ENCODE data around the gene HMX3.

The HMX3 gene

DNA sequence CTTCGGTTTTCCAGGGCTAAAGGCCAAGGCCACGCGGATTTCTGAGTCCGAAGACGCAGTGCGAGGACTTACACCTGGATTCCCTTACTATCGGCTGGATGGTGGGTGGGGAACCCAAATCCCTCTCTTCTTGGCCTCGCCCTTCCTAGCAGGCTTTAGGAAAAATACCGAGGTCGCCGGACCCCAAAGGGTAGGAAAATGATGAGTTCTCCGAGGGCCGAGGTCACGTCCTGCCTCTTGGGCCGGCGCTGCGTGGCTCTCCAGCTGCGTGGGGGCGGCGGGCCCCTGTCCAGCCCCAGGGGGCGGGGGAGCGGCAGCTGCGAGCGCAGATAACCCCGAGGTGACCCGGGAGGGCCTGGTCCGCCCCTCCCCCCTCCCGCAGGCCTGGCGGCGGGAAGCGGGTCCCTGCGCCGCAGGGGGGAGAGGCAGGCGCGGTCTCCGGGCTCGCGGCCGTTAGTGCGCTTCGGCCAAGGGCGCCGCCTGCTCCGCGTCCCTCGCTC, 805 bp upstream of the HMX3 start:
- DNase-seq, result no peak

DNA sequence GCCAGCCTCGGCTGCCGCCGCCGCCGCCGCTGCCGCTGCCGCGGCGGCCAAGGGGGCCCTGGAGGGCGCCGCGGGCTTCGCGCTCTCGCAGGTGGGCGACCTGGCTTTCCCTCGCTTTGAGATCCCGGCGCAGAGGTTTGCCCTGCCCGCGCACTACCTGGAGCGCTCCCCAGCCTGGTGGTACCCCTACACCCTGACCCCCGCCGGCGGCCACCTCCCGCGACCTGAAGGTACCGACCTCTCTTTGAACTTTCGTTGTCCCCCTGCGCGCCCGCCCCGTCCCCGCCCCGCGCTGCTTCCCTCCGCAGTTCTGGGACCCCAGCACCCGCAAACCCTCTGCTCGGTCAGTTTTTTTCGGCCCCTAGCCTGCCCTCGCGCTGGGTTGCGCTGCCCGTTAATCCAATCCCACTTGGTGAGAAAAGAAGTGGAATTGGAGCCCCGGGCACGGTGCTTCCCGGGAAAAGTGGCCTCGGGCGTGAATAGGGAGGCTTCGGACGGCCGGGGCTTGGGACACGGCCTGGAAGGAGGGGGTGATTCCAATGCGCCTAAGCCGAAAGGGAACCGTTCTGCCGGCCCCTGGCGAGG, 543 bp downstream of the HMX3 start:
- DNase-seq, result no peak

DNA sequence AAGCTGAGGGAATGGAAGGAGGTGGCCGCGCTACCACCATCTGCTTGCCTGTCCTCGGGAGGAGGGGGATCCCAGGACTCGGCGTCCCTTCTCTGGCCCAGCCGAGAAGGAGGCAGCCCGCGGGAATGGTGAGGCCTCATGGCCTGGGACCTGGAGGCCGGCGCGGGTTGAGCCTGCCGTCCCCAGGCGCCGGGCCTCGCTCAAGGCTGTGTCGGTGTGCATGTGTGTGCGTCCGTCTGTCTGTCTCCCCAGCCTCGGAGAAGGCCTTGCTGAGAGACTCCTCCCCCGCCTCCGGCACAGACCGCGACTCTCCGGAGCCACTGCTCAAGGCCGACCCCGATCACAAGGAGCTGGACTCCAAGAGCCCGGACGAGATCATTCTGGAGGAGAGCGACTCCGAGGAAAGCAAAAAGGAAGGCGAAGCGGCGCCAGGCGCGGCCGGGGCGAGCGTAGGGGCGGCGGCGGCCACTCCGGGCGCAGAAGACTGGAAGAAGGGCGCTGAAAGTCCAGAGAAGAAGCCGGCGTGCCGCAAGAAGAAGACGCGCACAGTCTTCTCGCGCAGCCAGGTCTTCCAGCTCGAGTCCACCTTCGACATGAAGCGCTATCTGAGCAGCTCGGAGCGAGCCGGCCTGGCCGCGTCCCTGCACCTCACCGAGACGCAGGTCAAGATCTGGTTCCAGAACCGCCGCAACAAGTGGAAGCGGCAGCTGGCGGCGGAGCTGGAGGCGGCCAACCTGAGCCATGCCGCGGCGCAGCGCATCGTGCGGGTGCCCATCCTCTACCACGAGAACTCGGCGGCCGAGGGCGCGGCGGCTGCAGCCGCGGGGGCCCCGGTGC, 1.3 kb downstream of the HMX3 start:
- no peak for DNase-seq

DNA sequence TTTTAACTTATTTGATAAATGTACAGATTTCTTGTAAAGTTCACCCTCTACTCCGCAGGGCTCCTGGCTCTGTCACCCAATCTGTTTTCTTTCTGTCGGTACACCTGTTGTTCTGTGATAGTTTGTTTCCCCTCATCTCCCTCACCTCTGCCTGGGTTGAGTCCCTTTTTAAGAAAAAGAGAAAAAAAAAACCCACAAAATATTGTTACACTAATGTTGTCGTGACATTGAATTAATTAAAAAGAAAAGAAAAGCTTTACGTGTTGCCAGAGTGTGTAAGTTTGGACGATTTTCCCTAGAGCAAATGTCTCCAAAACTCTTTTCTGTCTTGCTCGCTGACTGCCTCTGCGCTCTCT, 3.4 kb downstream of the HMX3 start:
- no peak for DNase-seq

DNA sequence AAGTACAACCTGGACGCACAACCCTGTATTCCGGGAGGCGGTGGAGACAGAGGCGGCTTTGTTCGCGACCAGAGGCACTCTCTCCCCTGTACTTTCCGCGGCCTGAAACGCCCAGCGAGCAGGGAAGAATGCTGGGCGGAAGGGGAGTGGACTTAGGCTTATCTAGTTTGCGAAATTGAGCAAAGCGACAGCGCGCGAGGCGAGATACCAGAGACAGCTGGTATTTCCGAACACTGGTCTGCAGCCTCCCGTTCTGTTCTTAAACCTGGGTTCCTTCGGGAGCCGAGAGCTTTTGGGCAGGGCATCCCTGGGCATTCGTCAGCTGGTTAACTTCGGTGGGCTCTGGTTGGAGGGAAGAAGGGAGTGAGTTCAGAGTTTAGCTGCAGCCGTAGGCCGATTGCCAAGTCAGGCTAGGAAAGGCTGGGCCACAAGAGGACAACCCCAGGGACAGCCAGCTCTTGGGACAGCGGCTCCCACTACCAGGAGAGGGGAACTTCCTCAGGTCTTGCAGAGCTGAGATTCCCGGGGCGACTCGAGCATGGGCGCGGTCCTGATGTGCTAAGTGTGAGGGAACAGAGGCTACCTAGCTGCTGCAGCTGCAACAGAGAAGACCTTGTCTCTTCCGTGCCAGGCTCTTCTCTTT, 3.9 kb downstream of the HMX3 start:
- no peak for DNase-seq

DNA sequence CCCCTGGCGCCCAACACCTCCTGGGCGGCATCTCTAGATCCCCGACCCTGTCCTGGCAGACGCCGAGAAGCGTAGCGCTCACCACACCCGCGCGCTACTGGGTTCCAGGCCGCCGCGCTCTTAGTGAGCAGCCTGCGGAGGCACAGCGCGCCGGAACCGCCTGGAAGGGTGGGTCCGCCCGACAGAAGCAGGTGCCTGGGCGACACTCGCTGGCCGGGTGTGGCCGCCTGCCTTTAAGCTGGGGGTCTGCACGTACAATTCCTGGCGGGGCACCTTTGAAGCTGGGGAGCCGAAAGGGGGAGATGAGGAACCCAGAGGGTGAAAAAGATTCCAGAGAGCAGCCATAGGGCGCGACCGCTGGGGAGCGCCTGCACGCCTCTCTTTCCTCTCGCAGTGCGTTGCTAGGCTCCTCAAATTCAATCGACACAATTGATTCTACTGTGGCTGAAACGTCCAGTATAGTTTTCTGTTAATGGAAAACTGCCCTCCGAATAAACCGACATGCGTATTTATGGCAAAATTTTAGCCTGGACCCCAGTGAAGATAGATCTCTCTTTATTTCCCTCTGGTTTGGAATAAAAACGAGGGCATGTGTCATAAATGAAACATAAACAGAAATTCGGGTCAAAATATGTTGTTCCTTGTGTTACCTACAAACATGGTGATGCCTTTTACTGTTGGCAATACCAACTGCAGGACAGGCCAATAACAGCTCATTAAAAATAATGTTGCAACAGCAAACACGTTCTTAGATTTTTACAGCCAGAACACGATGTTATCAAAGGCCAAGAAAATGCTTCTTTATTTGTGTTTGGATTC, 4.6 kb downstream of the HMX3 start:
- DNase-seq, result no peak

DNA sequence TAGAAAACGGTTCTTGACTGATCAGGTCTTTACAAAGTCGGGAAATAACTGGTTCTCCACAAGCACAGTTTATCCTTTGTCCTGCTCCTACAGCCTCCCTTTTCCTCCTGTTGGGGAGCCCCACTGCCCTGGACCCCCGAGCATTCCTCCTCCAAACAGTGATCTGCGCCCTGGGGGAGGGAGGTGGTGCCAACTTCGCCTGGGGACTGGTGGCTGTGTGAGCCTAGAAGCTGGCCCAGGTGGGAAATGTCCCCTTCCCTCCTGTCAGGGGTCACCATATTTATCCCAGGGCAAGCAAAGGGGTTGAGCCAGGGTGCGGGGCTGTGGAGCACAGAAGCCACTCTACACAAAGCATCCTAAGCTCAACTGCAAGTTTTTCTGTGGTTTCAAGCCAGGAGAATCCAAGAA, 5.2 kb downstream of the HMX3 start:
- DNase-seq, result no peak

DNA sequence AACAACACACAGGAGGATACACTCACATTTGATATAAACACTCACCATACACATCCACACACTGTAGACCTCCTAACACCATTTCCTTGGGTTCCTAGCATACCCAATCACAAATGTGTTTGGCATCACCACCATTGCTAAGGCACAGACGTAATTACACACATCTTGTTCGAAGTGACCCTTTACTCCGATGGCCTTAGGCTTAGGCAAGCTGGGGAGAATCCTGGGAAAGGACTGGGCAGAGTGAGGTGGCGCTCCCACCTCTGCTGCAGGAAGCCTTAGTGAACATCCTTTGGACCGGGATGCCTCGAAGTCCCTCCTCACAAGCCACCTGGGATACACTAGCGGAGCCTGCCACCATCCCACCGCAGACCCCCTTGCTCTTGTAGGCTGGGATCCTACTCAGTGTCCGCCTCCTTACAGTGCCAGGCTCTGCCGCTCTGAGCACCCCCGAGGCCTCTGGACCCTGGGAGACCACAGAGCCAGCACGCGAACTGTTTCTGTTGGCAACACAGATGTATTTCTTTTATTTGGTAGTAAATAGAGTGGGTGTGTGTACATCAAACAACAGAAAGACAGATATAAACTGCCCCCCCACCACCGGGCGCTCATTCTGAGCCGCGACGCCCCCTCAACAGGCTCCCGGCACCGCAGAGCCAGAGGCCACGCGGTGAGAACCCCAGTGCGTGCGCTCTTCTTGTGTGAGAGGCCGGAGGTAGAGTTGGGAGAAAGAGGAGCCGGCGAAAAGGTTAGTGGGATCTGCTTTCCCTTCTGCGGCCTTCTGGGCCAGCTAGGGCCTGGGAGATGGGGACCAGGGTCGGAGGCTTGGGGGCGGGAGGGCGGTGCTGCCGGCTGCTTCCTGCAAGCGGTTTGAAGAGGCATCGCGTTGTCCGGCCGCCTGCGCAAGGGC, 6.3 kb downstream of the HMX3 start:
- no peak for DNase-seq

DNA sequence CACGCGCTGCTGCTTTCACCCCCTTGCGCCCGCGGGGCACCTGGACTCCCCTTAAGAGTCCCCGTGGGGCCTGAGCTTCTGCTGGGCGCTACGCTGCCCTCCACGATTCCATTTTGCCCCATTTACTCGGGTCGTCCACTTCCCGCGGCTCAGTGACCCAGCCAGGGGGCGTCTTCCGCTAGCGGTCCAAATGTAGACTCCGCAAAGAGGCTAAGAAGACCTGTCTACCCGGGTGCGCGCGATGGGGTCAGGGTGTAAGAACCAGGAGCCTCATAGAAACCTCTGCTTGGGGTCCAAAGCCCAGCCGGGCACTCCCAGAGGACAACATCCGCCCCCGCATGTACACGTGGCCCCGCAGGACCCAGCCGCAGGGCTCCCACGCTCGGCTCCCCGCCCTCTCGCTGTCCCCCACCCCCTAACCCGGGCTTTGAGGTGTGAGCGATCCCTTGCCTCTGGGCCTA, 7.0 kb downstream of the HMX3 start:
- no peak for DNase-seq

DNA sequence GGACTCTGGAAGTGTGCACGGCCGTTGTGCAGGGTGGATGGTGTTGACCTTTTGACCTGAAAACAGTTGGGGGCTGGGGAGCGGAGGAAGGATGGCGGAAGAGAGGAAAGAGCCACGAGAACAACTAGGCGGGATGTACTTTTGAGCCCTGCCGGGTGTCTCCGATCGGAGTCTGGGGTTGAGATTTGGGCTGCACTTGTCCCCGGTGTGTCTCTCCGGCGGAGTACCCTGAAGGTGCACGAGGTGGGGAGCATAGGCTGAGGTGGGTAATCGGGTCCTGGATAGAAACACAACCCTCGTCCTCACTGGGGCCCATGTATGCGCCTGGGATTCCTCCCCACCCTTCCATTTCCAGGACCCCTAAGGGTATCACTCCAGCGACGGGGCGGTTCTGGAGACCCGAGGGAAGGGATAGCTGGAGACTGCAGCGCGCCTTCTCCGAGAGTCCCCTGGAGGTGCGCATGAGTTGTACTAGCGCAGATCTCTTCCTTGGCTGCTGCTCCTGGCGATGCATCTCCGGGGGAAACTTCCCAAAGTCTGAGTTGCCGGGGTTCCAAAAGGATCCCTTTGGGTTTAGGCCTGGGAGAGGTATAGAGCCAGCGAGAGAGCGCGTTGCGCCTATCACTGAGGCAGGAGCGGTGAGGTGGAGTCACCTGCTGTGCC, 7.5 kb downstream of the HMX3 start:
- DNase-seq, result no peak

DNA sequence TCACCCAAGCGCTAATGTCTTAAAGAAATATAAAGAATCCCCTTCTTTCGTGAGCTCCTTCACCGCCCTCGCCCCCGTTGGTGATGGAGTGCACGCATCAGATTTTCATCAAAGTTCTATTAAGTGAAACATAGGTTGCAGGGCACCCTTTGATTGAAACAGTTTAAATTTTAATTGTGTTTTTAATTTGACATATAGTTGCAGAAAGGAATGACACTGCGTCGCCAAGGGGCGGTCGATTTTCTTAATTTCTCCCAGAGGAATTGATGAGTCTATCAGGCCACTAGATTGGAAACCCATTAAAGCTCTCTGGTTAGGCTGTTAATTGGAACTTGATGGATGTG, 8.0 kb downstream of the HMX3 start:
- no peak for DNase-seq

DNA sequence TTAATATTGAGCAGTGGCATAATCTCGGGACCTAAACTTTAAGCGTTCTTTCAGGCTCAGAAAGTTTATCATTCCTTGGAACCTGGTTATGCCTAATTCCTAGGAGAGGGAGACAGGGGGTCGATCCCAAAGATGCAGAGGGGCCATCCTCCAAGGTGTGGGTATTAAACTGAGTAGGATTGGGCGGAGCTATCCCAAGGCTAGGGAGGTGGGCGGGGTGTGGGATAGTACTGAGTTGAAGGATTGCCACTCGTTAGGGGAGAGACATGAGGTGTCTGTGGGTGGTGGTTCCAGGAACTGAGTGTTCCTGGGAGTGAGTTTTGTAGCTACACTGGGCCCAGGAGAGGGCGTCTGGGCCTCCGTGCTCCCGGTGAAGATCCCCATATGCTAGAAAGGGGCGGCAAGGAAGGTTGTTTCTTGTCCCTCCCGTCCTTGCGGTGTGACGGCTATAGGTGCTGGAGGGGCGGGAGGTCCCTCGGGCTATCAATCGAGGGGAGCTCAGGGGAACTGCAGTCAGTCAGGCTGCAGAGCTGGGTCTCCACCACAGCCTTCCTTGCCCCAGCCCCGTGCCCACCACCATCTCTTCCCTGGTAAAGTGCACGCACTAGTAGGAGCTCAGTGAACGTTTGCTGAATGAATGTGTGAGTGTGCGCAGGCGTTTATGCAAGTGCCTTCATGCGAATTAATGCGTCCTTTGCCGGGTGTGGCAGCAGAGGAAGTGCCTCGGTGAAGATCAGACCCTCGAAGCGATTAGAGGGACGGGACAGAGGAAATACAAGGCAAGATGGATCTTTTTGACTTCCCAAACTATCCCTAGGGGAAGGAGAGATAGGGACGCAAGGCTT, 9.1 kb downstream of the HMX3 start:
- DNase-seq, result no peak

DNA sequence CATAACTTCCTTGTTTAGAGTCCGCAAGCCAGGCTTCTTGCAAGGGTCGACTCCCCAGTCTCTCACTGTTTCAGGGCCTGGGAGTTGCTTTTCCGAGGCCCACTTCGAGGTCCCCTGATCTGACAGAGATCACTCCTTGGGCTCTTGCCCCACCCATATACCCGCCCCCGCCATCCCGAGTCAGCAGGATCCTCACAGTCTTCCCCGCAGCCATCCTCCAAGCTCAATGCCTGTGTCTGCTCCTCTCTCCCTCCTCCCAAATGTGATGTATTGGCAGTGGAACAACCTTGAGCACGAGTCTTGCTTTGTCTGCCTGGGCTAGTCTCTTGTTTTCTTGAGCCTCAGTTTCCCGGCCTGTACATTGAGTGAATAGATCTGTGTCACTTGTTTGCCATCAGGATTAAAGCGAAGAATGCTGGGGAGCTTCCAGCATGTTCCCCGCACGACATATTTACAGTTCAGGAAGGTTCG, 9.8 kb downstream of the HMX3 start:
- no peak for DNase-seq

DNA sequence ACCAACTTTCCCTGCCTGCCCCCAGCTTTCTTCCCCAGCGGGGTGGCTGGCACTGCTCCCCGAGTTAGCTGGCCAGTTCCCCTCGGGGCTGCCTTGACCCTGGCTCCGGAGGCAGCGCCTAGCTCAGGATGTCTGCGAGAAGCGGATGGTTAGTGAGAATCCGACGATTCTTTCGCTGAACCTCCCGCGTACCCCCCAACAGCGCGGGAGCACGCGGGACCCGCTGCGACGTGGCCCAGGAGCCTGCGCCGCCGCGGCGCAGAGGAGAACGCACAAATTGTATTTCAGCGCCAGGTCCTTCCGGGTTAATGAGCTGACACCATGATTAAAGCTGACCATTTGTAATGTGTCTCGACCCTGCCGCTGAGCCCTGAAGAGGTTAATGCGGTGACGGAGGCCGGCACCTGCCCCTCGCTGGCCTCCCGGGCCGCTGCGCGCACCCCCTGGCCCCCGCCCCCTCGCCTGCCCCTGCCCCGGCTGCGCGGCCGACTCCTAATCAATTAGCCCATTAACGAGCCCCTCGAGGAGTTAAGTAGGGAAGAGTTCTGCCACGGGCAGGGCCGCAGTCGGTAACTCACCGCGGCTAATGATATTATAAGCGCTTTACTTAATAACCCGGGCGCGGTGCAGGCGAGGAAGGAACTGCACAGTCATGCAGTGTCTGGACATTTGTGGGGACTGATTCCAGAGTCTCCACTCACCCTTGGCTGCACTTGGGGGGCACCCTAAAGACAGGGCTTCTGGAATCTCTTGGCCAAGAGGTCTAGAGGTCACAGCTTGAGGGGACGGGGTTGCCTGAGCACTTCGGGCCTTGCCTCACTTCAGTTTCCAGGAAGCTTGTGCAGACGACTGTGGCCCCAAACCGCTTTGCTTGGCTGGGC, 10.5 kb downstream of the HMX3 start:
- DNase-seq, result no peak

DNA sequence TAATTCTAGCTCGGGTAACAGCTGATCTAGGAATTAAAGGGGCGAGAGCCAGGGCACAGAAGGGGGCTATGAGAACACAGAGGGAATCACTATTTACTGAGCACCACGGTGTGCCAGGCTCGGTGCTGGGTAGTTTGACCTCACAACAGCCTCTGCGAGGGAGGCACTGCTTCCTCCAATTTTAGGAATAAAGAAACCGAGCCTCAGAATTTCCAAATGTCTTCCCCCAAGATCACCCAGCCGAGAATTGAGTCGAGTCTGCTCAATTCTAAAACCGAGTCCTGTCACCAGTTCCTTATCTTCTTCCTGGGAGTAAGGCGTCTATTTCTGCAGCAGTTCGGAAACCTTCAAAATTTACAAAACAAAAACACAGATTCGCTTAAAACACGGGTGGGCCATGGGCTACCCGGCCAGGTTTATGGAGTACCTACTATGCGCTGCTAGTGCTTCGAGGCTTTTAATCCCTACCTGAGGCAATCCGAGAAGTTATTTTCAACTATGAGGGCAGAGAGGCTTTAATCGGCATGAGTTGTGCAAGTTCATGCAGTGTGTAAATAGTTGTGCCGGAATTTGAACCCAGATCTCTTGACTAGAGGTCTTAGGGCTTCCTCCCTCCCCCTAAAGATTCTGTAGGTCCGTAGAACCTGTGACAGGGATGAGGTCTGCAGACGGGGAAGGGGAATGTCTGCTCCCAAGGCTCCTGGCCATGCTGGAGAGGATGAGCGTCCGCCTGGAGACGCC, 11.3 kb downstream of the HMX3 start:
- no peak for DNase-seq

DNA sequence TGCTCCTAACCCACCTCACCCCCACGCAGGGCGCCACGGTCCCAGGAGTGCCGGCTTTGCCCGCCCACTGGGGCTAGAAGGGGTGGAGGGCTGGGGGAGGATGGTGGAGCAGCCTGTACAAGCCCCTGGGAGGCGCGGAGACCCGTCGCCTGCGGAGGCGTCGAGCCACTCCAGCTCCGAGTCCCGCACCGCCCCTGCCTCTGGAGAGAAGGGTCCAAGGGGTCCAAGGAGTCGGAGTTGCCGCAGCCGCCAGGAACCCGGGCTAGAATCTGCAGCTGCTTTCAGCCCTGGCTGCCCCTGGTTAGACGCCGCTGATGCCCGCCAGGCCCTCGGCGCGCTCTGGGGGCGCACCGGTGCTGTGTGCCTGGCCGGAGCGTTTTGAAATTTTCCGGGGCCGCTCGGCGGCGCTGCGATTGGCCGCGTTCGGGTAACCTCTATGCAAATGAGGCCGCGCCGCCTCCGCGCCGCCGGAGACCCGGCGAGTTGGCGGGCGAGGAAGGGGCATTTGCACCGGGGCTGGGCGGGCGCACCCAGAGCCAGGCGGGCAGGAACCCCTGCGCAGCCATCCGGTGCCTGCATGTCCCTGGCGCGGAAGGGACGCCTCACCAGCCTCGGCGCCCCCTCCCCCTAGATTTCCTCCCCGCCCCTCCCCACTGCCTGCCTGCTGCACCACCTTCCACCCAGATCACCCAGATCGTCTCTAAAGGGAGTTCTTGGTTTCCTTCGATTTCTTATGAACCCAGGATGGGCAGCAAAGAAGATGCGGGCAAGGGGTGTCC, 12.1 kb downstream of the HMX3 start, which contains the start of gene HMX2:
HMX2 (plus strand) TSS at position 502 of the 779 bp plus-strand sequence; CDS start at position 745, 243 bp downstream.
- no peak for DNase-seq

DNA sequence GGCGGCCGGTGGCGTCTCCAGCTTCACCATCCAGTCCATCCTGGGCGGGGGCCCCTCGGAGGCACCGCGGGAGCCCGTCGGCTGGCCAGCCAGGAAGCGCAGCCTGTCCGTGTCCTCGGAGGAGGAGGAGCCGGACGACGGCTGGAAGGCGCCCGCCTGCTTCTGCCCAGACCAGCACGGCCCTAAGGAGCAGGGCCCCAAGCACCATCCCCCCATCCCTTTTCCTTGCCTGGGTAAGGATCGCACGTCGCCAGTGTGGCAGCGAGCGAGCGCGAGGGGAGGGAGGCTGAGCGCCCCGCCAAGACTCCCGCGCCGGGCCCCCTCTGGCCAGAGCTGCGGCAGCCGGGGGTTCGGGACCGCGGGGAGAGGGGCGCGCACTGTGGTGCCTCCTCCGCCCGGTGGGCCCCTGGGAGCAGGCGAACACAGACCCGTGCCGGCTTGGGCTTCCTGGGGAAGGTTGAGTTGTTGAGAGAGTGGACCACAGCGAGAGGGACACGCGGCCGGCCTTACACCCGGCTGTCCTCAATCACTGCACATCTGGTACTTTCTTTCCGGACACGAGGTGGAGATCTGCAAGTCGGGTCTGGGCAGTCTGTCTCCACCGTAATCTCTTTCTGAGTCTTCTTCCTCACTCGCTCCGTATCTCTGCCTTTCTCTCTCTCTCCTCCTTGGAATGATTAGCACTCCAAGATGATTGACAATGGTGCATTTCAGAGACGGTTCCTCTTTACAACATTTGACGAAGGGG, 12.8 kb downstream of the HMX3 start:
- DNase-seq, result no peak

Data from NCI-H187 treated with DMSO at 0.1 percent for 48 hours (cell line).